ENCODE data around the gene CEBPZ. TPM values are rescaled to one million over a fixed set of nuclear protein-coding genes. Genes with fewer than 3 reads are reported as not detected.

CEBPZ gene
- total and polyA plus RNA-seq, 2 of the 13 experiments (the other 11 are each of a cell fraction or from before 2014, with no cell fraction given) = 14.4 to 117 TPM

- TF ChIP-seq, protein P1, sequence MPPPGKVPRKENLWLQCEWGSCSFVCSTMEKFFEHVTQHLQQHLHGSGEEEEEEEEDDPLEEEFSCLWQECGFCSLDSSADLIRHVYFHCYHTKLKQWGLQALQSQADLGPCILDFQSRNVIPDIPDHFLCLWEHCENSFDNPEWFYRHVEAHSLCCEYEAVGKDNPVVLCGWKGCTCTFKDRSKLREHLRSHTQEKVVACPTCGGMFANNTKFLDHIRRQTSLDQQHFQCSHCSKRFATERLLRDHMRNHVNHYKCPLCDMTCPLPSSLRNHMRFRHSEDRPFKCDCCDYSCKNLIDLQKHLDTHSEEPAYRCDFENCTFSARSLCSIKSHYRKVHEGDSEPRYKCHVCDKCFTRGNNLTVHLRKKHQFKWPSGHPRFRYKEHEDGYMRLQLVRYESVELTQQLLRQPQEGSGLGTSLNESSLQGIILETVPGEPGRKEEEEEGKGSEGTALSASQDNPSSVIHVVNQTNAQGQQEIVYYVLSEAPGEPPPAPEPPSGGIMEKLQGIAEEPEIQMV (CRISPR knock-in tag; IDR thresholded peaks at IDR 0.05; ENCODE audit: low read depth) = no peak; the same call in 1 of the 2 replicates
- 0 out of 2 replicates have a peak, but pooled peaks have one; percentile 30 for TF ChIP-seq SOX5 (CRISPR knock-in tag; IDR thresholded peaks at IDR 0.05; ENCODE audit: borderline replicate concordance)
- peak; percentile 34; the same call in 1 of the 2 replicates for TF ChIP-seq MLXIP (CRISPR knock-in tag; IDR thresholded peaks at IDR 0.05; ENCODE audit: borderline replicate concordance)
- peak; percentile 97 for TF ChIP-seq ZNF430 (CRISPR knock-in tag; IDR thresholded peaks at IDR 0.05)
- TF ChIP-seq, protein P2, sequence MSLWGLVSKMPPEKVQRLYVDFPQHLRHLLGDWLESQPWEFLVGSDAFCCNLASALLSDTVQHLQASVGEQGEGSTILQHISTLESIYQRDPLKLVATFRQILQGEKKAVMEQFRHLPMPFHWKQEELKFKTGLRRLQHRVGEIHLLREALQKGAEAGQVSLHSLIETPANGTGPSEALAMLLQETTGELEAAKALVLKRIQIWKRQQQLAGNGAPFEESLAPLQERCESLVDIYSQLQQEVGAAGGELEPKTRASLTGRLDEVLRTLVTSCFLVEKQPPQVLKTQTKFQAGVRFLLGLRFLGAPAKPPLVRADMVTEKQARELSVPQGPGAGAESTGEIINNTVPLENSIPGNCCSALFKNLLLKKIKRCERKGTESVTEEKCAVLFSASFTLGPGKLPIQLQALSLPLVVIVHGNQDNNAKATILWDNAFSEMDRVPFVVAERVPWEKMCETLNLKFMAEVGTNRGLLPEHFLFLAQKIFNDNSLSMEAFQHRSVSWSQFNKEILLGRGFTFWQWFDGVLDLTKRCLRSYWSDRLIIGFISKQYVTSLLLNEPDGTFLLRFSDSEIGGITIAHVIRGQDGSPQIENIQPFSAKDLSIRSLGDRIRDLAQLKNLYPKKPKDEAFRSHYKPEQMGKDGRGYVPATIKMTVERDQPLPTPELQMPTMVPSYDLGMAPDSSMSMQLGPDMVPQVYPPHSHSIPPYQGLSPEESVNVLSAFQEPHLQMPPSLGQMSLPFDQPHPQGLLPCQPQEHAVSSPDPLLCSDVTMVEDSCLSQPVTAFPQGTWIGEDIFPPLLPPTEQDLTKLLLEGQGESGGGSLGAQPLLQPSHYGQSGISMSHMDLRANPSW (CRISPR knock-in tag; IDR thresholded peaks at IDR 0.05; ENCODE audit: borderline replicate concordance) = no peak
- peak; percentile 96 for TF ChIP-seq NR1H2 (CRISPR knock-in tag; IDR thresholded peaks at IDR 0.05; ENCODE audit: borderline replicate concordance, low read depth)
- TF ChIP-seq TARDBP (CRISPR knock-in tag; IDR thresholded peaks at IDR 0.05) = peak; percentile 76
- TF ChIP-seq SSRP1 (CRISPR knock-in tag; IDR thresholded peaks at IDR 0.05) = peak; percentile 77
- peak; percentile 90 for TF ChIP-seq BRD4 (CRISPR knock-in tag; IDR thresholded peaks at IDR 0.05)
- 0 out of 2 replicates have a peak, but pooled peaks have one; percentile 19 for TF ChIP-seq NFATC3 (CRISPR knock-in tag; IDR thresholded peaks at IDR 0.05)
- 0 out of 2 replicates have a peak, but pooled peaks have one; percentile 27 for TF ChIP-seq ZNF550 (CRISPR knock-in tag; IDR thresholded peaks at IDR 0.05; ENCODE audit: borderline replicate concordance)
- TF ChIP-seq KLF16 (CRISPR knock-in tag; IDR thresholded peaks at IDR 0.05) = peak in 1 of 2 experiments; percentile 28; a peak in 1 of 4 replicates
- TF ChIP-seq JUNB (CRISPR knock-in tag; IDR thresholded peaks at IDR 0.05; ENCODE audit: borderline replicate concordance) = no peak
- TF ChIP-seq PHF20 (CRISPR knock-in tag; IDR thresholded peaks at IDR 0.05) = peak; percentile 90
- 0 out of 2 replicates have a peak, but pooled peaks have one; percentile 52 for TF ChIP-seq ZNF660 (CRISPR knock-in tag; IDR thresholded peaks at IDR 0.05; ENCODE audit: borderline replicate concordance, low read depth)
- no peak; the same call in 1 of the 2 replicates for TF ChIP-seq ZBED4 (CRISPR knock-in tag; IDR thresholded peaks at IDR 0.05; ENCODE audit: borderline replicate concordance)
Observed at GRCh38 chr2:37196320-37197195, 34.8 kb downstream of the CEBPZ start, which contains the start of gene CEBPZOS (continued).
